Activated CD8-positive, alpha-beta memory T cell treated with anti-CD3 and anti-CD28 coated beads, Interleukin-2, amount 10 ng/mL, durations not matched to agents 7 days and 5 days (primary cell): ENCODE data around the gene ALKAL2. TPM values are rescaled to one million over a fixed set of nuclear protein-coding genes. Genes with fewer than 3 reads are reported as not detected.

ENCODE experiments used
- ATAC-seq: fragments of 150-1000 bp; cut with Tn5 transposase; one replicate; pipeline ENCODE4 v1.10.0; 2021; ENCODE audit warnings: moderate library complexity
- CTCF ChIA-PET: fragments of 350-600 bp; sonication (Branson Sonifier 250); formaldehyde crosslinking; loops from one replicate; lab custom pipeline; 2021; ENCODE audit warnings: antibody characterized with exemption; lab: Charles Lee
- DNase-seq: peaks from one replicate; pipeline ENCODE4 v3.0.0-alpha.2; 2020
- H3K27ac Mint-ChIP-seq: one replicate; pipeline ENCODE4 v1.8.0; 2021; ENCODE audit warnings: mild to moderate bottlenecking, mixed read lengths
- H3K27me3 Mint-ChIP-seq: one replicate; pipeline ENCODE4 v1.8.0; 2021; ENCODE audit warnings: mixed read lengths
- H3K36me3 Mint-ChIP-seq: one replicate; pipeline ENCODE4 v1.8.0; 2021; ENCODE audit warnings: mild to moderate bottlenecking, mixed read lengths
- H3K4me1 Mint-ChIP-seq: one replicate; pipeline ENCODE4 v1.8.0; 2021; ENCODE audit warnings: mixed read lengths
- H3K4me3 Mint-ChIP-seq: one replicate; pipeline ENCODE4 v1.8.0; 2021; ENCODE audit warnings: mild to moderate bottlenecking, moderate library complexity, mixed read lengths
- H3K9me3 Mint-ChIP-seq: one replicate; pipeline ENCODE4 v1.8.0; 2022; ENCODE audit warnings: low read depth, mixed read lengths
- total RNA-seq, 2 experiments: library from RNA; stranded (reverse); gene quantifications; one replicate each; pipeline ENCODE4 v1.2.3, GENCODE V29; 2021

Gene ALKAL2
- total RNA-seq, 2 experiments from 2014 or later: not detected

GRCh38 chr2:244547-244946 is 43.3 kb downstream of the ALKAL2 start:
- ATAC-seq (no peak), DNase-seq (no peak)
- no peaks in the 10 kb centered on the region for H3K27me3 Mint-ChIP-seq
- no peaks in the 10 kb centered on the region for H3K4me1 Mint-ChIP-seq
- H3K27ac Mint-ChIP-seq: no peak overlapping the region
- no peak overlapping the region for H3K4me3 Mint-ChIP-seq
- peaks cover 17% of the 10 kb centered on the region for H3K36me3 Mint-ChIP-seq
- H3K9me3 Mint-ChIP-seq: peaks cover 3% of the 10 kb centered on the region
- CTCF ChIA-PET: interaction anchor here (2.8 kb wide), 1 partner anchor 45 kb away, joined by 10 read pairs; no protein-coding TSS in a partner anchor

- no peak for DNase-seq
- Mint-ChIP-seq H3K36me3 (peaks cover 15% of the 10 kb centered on the region), H3K4me1 (peaks cover 3% of the 10 kb centered on the region), H3K9me3 (peaks cover 3% of the 10 kb centered on the region), H3K27ac (no peak overlapping the region), H3K27me3 (no peaks in the 10 kb centered on the region), H3K4me3 (no peak overlapping the region)
- CTCF ChIA-PET: no interaction called here
- ATAC-seq: no peak
These were observed 49.0 kb downstream of the ALKAL2 start for GRCh38 chr2:238869-239268.

DNA sequence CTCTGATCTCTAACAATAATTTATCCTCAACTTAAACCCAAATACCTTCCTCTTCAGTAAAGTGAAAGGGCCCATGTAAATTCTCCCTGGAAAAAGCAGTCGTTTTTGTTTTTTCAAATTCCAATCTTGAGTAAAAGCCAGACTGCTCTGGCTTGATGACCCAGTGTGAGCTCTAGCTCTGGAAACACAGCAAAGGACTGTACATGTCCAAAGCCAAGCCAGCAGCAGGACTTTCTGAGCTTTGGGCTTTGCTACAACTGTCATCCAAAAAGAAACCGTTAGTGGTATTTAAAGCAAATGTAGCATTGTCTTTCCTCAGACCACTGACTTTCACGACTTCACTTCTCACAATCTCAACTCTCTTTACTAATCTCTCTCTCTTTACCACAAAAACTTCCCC is 49.5 kb downstream of the ALKAL2 start:
- ATAC-seq (no peak), DNase-seq (no peak)
- Mint-ChIP-seq H3K9me3 (peaks cover 3% of the 10 kb centered on the region), H3K27me3 (no peaks in the 10 kb centered on the region), H3K36me3 (peaks cover 13% of the 10 kb centered on the region), H3K27ac (no peak overlapping the region), H3K4me3 (no peak overlapping the region), H3K4me1 (peaks cover 3% of the 10 kb centered on the region)
- CTCF ChIA-PET: interaction anchor here (1.5 kb wide), 1 partner anchor 8 kb away, joined by 7 read pairs; no protein-coding TSS in a partner anchor

DNA sequence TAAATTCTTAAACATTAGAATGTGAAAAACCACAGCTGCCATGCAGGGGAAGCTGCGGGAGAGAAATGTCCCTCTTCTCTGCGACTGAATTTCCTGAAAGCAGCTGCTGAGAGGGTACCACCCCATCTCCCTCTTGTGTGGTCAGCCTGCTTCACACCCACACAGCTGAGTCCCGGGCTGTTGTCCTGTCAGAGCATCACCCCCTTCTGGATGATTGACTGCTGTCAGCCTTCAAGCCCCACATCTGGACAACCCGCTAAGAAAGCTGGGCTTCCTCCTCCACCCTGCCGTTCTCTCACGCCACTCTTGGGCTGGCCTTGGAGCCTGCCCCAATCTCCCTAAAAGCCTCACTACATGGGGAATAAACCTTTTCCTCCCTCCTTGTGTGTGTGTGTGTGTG is 50.0 kb downstream of the ALKAL2 start:
- Mint-ChIP-seq H3K4me3 (no peak overlapping the region), H3K9me3 (peaks cover 3% of the 10 kb centered on the region), H3K4me1 (peaks cover 3% of the 10 kb centered on the region), H3K27me3 (no peaks in the 10 kb centered on the region), H3K27ac (no peak overlapping the region), H3K36me3 (peaks cover 9% of the 10 kb centered on the region)
- ATAC-seq (no peak), DNase-seq (no peak)
- CTCF ChIA-PET: interaction anchor here (1.5 kb wide), 1 partner anchor 9 kb away, joined by 7 read pairs; no protein-coding TSS in a partner anchor

DNA sequence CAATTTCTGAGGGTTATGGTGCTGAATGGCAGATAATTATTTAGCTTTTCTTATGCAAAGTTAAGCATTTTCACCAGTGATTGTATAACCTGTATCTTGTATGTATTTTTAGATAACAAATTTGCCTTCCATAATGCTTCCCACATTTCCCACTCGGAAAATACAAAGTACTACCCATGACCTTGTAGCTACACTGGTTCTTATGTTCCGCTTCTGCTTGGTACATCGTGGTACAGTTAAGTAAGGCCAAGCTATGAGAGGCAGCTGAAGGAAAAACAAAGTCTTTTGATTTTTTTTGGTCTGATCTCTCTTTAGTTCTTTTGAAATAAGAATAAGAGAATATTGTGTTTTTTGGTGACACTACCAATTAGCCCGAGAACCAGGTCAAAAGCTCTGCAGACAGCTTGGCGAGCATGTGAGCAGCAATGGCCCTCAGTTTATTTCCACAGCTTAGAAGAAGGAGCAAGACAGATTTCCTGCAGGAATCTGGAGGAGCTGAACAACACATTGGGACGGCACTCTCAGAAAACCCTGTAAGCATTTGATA is 50.8 kb downstream of the ALKAL2 start:
- DNase-seq (no peak), ATAC-seq (no peak)
- no peak overlapping the region for H3K4me3 Mint-ChIP-seq
- H3K36me3 Mint-ChIP-seq: peaks cover 10% of the 10 kb centered on the region
- no peaks in the 10 kb centered on the region for H3K9me3 Mint-ChIP-seq
- peaks cover 3% of the 10 kb centered on the region for H3K4me1 Mint-ChIP-seq
- H3K27ac Mint-ChIP-seq: no peak overlapping the region
- CTCF ChIA-PET: interaction anchor here (1.5 kb wide), 1 partner anchor 9 kb away, joined by 7 read pairs; no protein-coding TSS in a partner anchor
- H3K27me3 Mint-ChIP-seq: no peaks in the 10 kb centered on the region

GRCh38 chr2:234421-234820 is 53.5 kb downstream of the ALKAL2 start:
- H3K27me3 Mint-ChIP-seq: no peaks in the 10 kb centered on the region
- no peaks in the 10 kb centered on the region for H3K9me3 Mint-ChIP-seq
- no peak for DNase-seq
- no peak for ATAC-seq
- H3K4me3 Mint-ChIP-seq: no peak overlapping the region
- no peak overlapping the region for H3K27ac Mint-ChIP-seq
- CTCF ChIA-PET: interaction anchor here (0.8 kb wide), 1 partner anchor 13 kb away, joined by 3 read pairs; no protein-coding TSS in a partner anchor
- peaks cover 3% of the 10 kb centered on the region for H3K4me1 Mint-ChIP-seq
- peaks cover 1% of the 10 kb centered on the region for H3K36me3 Mint-ChIP-seq

DNA sequence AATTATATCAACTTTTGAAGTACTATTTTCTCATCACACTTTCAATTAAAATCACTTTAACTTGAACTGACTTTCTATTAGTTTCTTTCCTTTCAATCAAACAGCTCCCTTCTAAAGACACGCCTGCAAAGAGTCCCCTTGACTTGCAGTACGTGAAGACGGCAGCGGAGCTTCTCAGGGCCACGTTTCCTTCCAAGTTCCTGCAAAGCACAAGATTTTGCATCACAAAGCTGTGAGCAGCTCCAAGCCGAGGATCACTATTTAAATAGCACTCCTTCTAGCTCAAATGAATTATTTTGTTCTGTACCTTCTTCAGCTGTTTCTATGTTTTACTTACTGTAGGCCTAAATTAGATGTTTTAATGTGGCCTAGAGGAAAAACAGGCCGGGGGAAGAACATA is 54.9 kb downstream of the ALKAL2 start:
- Mint-ChIP-seq H3K9me3 (no peaks in the 10 kb centered on the region), H3K4me3 (no peak overlapping the region), H3K27me3 (no peaks in the 10 kb centered on the region), H3K27ac (no peak overlapping the region), H3K36me3 (peaks cover 1% of the 10 kb centered on the region), H3K4me1 (peaks cover under 1% of the 10 kb centered on the region)
- CTCF ChIA-PET: interaction anchor here (0.8 kb wide), 1 partner anchor 189 kb away, joined by 3 read pairs; no protein-coding TSS in a partner anchor
- DNase-seq (no peak), ATAC-seq (no peak)

- H3K27me3 Mint-ChIP-seq: no peaks in the 10 kb centered on the region
- H3K4me1 Mint-ChIP-seq: no peaks in the 10 kb centered on the region
- H3K27ac Mint-ChIP-seq: no peak overlapping the region
- no peak for DNase-seq
- no peak for ATAC-seq
- no peaks in the 10 kb centered on the region for H3K9me3 Mint-ChIP-seq
- CTCF ChIA-PET: no interaction called here
- no peak overlapping the region for H3K4me3 Mint-ChIP-seq
- peaks cover 7% of the 10 kb centered on the region for H3K36me3 Mint-ChIP-seq
These were observed 56.2 kb downstream of the ALKAL2 start for GRCh38 chr2:231521-232185.

Other genes starting within 250 kb of the ALKAL2 start
- 1 to 10 TPM in 1 of 2 experiments, under 1 TPM in 1; 0.37 to 2.1 TPM for gene FAM110C, start 241.6 kb downstream of the ALKAL2 start, total RNA-seq
- 10 to 100 TPM; 14.5 to 17.9 TPM for gene SH3YL1, start 24.1 kb downstream of the ALKAL2 start, total RNA-seq
- 100 to 1,000 TPM in 1 of 2 experiments, 10 to 100 TPM in 1; 95.2 to 113 TPM for gene ACP1, start 23.1 kb downstream of the ALKAL2 start, total RNA-seq